ENCODE data around the gene IGF2BP2.

IGF2BP2 gene

GRCh38 chr3:185822221-185823000 lies 2.4 kb downstream of the IGF2BP2 start:
- DNase-seq (ENCODE audit: low spot score): no peak
- TF ChIP-seq CTCF (IDR thresholded peaks at IDR 0.05; ENCODE audit: extremely low read depth, insufficient read depth, missing control alignments): no peak
- in situ Hi-C loops (cut with MboI; ENCODE audit: low pct_unique_long_range_greater_than_20kb, low sequenced_read_pairs, unreplicated experiment): no loop called here

- no peak for TF ChIP-seq CTCF (IDR thresholded peaks at IDR 0.05; ENCODE audit: extremely low read depth, insufficient read depth, missing control alignments)
- in situ Hi-C loops (cut with MboI; ENCODE audit: low pct_unique_long_range_greater_than_20kb, low sequenced_read_pairs, unreplicated experiment): no loop called here
- DNase-seq (ENCODE audit: low spot score): no peak
Observed at GRCh38 chr3:185820973-185821758, 3.7 kb downstream of the IGF2BP2 start.

- TF ChIP-seq CTCF (IDR thresholded peaks at IDR 0.05; ENCODE audit: extremely low read depth, insufficient read depth, missing control alignments): no peak
- DNase-seq (ENCODE audit: low spot score): no peak
- in situ Hi-C loops (cut with MboI; ENCODE audit: low pct_unique_long_range_greater_than_20kb, low sequenced_read_pairs, unreplicated experiment): no loop called here
Observed at GRCh38 chr3:185818267-185818875, 6.5 kb downstream of the IGF2BP2 start.

GRCh38 chr3:185815391-185816282 lies 9.2 kb downstream of the IGF2BP2 start:
- no peak for TF ChIP-seq CTCF (IDR thresholded peaks at IDR 0.05; ENCODE audit: extremely low read depth, insufficient read depth, missing control alignments)
- in situ Hi-C loops (cut with MboI; ENCODE audit: low pct_unique_long_range_greater_than_20kb, low sequenced_read_pairs, unreplicated experiment): no loop called here
- no peak for DNase-seq (ENCODE audit: low spot score)

GRCh38 chr3:185813691-185814215 lies 11.1 kb downstream of the IGF2BP2 start:
- TF ChIP-seq CTCF (IDR thresholded peaks at IDR 0.05; ENCODE audit: extremely low read depth, insufficient read depth, missing control alignments): no peak
- in situ Hi-C loops (cut with MboI; ENCODE audit: low pct_unique_long_range_greater_than_20kb, low sequenced_read_pairs, unreplicated experiment): no loop called here
- no peak for DNase-seq (ENCODE audit: low spot score)

All from GM13977 (cell line).